GM19240 (cell line): ENCODE results near the gene CBS.
"Not testable (repeated sequence)": the region's sequence is repeated elsewhere in the genome, so short reads cannot be mapped to it uniquely, and the experiment has no call there.

Source experiments
- DNase-seq: peaks from one replicate; pipeline ENCODE4 v3.0.0; 2011; ENCODE audit warnings: low spot score; ENCODE audit not compliant: insufficient read length

The CBS gene

DNA sequence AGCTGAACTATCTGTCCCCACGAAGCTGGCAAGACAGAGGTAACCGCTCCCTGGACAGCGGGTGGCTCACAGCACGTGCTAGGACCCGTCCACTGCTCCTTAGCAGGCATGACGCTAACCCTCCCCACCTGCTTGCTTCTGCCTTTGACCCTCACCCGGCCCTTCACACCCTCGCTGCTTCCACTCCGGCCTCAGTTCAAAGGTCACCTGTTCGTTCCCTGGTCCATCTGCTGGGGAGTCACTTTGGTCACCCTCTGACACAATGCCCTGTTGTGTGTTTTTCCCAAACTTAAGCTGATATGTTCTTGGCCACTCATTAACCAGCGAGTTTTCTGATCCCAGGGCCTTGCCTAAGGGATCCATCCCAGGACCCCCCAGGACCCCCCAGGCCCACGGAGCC, 7.6 kb downstream of the CBS start:
- not testable (repeated sequence) for DNase-seq

DNA sequence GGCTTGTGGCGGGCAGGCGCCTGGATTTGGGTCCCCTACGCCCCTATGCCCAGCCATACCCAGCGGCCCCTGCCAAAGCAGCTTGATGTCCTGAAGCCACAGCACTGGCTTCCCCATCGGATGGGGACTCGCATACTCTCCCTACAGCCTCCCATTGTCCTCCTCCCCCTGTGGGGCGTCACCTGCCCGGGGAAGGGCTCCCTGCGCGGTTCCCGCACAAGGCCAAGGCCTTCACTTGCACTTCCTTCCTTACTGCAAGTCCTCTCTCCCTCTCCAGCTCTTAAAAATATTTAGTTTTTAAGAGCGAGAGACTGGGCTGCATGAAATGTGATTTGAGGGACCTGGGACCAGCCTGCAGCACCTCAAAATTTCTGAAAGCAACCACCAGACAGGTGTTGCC, 8.9 kb downstream of the CBS start:
- DNase-seq = not testable (repeated sequence)

DNA sequence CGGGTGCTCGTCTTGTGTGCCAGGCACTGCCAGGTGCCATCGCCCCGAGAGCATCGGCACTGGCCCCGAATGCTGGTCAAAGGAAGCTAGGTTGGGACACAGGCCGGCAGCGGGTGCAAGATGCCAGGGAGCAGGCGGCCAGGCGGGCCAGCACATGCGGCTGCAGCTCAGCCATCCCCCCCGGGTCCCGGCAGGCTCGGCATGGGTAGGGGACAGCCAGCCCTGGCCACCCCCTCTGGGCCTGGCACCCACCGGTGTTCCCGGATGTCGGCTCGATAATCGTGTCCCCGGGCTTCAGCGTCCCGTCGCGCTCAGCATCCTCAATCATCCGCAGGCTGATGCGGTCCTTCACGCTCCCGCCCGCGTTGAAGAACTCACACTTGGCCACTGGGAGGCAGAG, 9.6 kb downstream of the CBS start:
- not testable (repeated sequence) for DNase-seq

- not testable (repeated sequence) for DNase-seq
Observed at GRCh38 chr21:43064265-43064917, 11.2 kb downstream of the CBS start.

- not testable (repeated sequence) for DNase-seq
Observed at GRCh38 chr21:43062955-43063664, 12.5 kb downstream of the CBS start.

- not testable (repeated sequence) for DNase-seq
Observed at GRCh38 chr21:43053112-43053511, 22.5 kb downstream of the CBS start.

- DNase-seq = not testable (repeated sequence)
Observed at GRCh38 chr21:43045876-43046821, 29.5 kb downstream of the CBS start.

GRCh38 chr21:43045165-43045875, 30.3 kb downstream of the CBS start:
- DNase-seq = not testable (repeated sequence)

DNA sequence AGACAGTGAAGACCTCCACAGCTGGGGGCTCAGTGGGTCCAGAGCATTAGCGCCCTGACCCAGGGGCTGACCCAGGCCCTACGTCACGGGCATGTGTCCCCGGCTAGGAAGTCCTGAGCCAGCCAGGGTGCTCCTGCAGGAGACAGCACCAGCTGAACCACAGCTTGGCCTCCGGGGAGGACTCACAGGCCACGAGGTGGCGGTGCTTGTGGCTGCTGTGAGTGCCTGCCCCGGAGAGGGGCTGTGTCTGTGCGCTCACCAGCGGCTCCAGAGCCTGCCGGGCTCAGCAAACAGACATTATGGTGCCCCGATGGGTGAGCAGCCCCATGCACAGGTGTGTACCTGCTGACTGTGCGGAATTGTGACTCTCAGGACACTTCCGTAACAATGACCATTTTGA, 31.1 kb downstream of the CBS start:
- not testable (repeated sequence) for DNase-seq

DNA sequence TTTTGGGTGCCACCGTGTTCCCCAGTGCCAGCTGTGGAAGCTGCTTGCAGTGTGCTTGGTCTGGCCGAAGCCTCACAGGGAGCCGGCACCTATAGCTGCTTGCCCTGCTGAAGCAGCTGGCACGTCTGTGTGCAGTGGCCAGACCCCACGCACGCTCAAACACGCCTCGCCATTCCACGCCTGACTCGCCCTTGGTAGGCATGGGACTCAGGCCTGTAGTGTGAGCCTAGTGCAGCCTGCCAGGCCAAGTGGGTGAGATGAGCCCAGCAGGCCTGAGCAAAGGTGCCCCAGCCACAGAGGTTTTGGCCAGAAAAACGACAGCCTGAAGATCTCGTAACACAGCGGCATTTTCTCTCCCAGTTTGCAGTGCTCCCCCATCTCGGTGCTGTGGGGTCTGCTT, 32.3 kb downstream of the CBS start:
- DNase-seq = not testable (repeated sequence)

DNA sequence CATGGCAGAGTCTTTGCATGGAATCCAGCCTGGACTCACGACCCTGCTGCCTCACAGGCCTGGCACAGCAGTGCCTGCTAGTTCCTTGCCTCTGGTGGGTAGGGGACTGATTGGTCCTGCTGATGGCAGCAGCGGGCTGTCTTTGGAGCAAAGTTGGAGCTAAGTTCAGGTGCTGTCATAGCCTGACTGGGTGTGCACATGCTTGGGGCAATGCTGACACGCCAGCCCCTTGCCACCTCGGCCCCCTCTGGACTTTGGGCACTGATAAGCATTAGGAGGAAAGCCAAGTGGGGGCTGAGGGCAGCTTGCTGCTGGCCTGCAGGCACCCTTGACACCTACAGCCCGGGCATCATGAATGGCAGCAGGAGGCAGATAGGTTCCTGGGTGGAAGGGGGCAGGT, 33.5 kb downstream of the CBS start:
- DNase-seq = not testable (repeated sequence)

DNA sequence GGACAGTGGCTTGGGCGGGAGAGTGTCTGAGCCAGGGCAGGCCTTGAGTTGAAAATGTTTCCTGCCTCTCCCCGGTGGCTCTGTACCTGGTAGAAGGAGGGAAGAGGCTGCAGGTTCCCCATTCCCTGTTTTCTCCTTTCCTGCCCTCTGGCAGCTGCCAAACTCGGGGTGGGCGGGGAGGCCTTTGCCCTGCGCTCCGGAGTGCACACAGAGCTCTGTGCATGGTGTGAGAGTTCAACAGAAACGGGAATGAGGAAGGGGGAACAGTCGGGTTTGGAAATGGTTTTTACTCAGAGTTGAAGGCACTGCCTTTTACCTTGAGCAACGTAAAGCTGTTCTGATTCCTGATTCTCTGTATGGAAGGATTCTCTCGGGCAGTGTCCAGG, 37.0 kb downstream of the CBS start:
- not testable (repeated sequence) for DNase-seq

DNA sequence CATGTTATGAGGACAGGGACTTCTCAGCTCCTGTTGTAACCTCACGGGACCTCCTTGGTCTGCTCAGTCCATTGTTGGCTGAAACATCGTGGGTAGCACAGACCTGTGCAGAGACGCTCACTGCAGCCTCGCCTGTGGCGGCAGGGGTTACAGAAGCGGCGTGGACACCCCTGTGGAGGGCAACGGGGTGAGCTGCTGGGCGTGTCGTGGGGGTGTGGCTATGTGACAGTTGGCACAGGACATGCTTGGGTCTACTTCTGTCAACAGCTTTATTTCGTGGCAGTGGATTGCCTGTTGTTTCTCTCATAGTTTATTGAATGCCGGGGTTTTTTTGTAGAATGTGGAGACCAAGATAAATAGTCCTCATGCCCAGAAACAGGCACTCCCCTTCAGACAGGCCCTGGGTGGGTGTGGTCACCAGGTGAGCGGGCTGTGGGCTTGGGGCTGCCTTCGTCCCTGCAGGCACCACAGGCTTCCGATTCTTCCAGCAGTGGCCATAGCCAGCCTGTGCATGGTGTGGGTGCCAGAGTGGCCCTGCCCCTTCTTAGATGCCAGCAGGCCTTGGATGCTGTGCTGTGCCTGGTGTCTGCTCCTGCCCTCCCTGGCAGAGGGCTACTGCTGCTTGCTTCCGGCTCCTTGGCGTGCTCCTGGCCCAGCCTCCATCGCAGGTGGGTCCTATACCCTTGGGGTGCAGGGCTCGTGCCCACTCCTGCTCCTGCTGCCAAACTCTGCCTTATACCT, 37.5 kb downstream of the CBS start:
- DNase-seq = not testable (repeated sequence)

- not testable (repeated sequence) for DNase-seq
Observed at GRCh38 chr21:43036889-43037288, 38.7 kb downstream of the CBS start.

- no peak for DNase-seq
Observed at GRCh38 chr21:43034826-43035225, 40.8 kb downstream of the CBS start.

GRCh38 chr21:43034101-43034500, 41.5 kb downstream of the CBS start:
- DNase-seq = no peak

DNA sequence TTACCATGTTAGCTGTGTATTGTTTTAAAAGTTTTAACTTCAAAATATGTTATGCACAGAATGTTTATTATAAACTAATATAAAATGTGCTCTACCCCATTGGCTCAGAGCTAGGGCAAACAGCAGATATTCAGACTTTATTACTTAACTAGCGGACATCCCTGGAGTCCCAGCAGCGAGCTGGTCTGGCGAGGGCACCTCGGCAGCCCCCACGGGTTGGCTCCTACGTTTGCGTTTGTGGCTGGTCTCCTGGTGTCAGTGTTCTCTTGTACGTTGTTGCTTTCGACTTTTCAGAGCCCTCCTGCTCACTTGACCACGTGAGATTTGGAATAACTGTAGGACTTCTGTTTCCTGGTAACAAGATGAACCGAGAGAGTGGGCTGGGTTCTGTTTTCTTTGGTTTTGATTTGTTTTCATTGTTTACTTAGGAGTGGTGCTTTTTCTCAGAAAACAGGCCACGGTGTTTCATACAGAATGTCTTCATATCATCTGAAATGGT, 44.5 kb downstream of the CBS start:
- no peak for DNase-seq

- DNase-seq = no peak
Observed at GRCh38 chr21:43029785-43030184, 45.9 kb downstream of the CBS start.

- DNase-seq = no peak
Observed at GRCh38 chr21:43027846-43028731, 47.5 kb downstream of the CBS start.
